ENCODE measurements around the gene PPP1R14C. TPM values are rescaled to one million over a fixed set of nuclear protein-coding genes. Genes with fewer than 3 reads are reported as not detected.

The PPP1R14C gene
- total and polyA plus RNA-seq, 2 experiments from 2014 or later, result 2.1 to 5.2 TPM

GRCh38 chr6:150249261-150249660 lies 106.4 kb downstream of the PPP1R14C start:
- H3K4me1 ChIP-seq (ENCODE audit: insufficient read depth), result peaks cover 9% of the 10 kb centered on the region
- H3K79me2 ChIP-seq, result no peaks in the 10 kb centered on the region
- H3K36me3 ChIP-seq (replicated peaks; ENCODE audit: insufficient read depth, low read depth), result no peaks in the 10 kb centered on the region
- H3K4me3 ChIP-seq, result no peak overlapping the region
- no peak overlapping the region for H2AFZ ChIP-seq
- no peaks in the 10 kb centered on the region for H3K27me3 ChIP-seq
- TF ChIP-seq CTCF (IDR thresholded peaks at IDR 0.05; ENCODE audit: poor library complexity), result no peak
- no peak for TF ChIP-seq EZH2phosphoT487 (IDR thresholded peaks at IDR 0.05; ENCODE audit: low read depth, severe bottlenecking, unreplicated experiment)
- TF ChIP-seq EZH2 (IDR thresholded peaks at IDR 0.05; ENCODE audit: borderline replicate concordance), result no peak
- no peaks in the 10 kb centered on the region for H4K20me1 ChIP-seq (ENCODE audit: insufficient read depth, poor library complexity, severe bottlenecking)
- no peak overlapping the region for H3K4me2 ChIP-seq
- no peak overlapping the region for H3K27ac ChIP-seq
- H3K9me3 ChIP-seq (ENCODE audit: low read depth), result no peaks in the 10 kb centered on the region
- 77% methylated on average over 2 of the region's 2 CpGs for WGBS (ENCODE audit: low lambda C conversion rate, missing lambda C conversion rate)
- no peak for DNase-seq (ENCODE audit: low spot score)
- no peaks in the 10 kb centered on the region for H3K9me2 ChIP-seq (replicated peaks; ENCODE audit: insufficient read depth)

GRCh38 chr6:150250826-150251225 lies 108.0 kb downstream of the PPP1R14C start:
- H4K20me1 ChIP-seq (ENCODE audit: insufficient read depth, poor library complexity, severe bottlenecking), result no peaks in the 10 kb centered on the region
- TF ChIP-seq EZH2phosphoT487 (IDR thresholded peaks at IDR 0.05; ENCODE audit: low read depth, severe bottlenecking, unreplicated experiment), result no peak
- TF ChIP-seq CTCF (IDR thresholded peaks at IDR 0.05; ENCODE audit: poor library complexity), result no peak
- no peak for TF ChIP-seq EZH2 (IDR thresholded peaks at IDR 0.05; ENCODE audit: borderline replicate concordance)
- no peaks in the 10 kb centered on the region for H3K79me2 ChIP-seq
- H3K9me3 ChIP-seq (ENCODE audit: low read depth), result no peaks in the 10 kb centered on the region
- H3K27ac ChIP-seq, result no peak overlapping the region
- no peak overlapping the region for H3K4me2 ChIP-seq
- peak; percentile 18 for DNase-seq (ENCODE audit: low spot score)
- no peak overlapping the region for H2AFZ ChIP-seq
- H3K27me3 ChIP-seq, result no peaks in the 10 kb centered on the region
- no peaks in the 10 kb centered on the region for H3K9me2 ChIP-seq (replicated peaks; ENCODE audit: insufficient read depth)
- H3K36me3 ChIP-seq (replicated peaks; ENCODE audit: insufficient read depth, low read depth), result no peaks in the 10 kb centered on the region
- H3K4me3 ChIP-seq, result no peak overlapping the region
- peaks cover 9% of the 10 kb centered on the region for H3K4me1 ChIP-seq (ENCODE audit: insufficient read depth)
- 60% methylated on average over 4 of the region's 4 CpGs for WGBS (ENCODE audit: low lambda C conversion rate, missing lambda C conversion rate)

GRCh38 chr6:150251566-150252186 lies 108.8 kb downstream of the PPP1R14C start:
- WGBS (ENCODE audit: low lambda C conversion rate, missing lambda C conversion rate), result 83% methylated on average over 6 of the region's 6 CpGs

More at GRCh38 chr6:150251566-150252186, 108.8 kb downstream of the PPP1R14C start:
- H3K9me3 ChIP-seq (ENCODE audit: low read depth), result no peaks in the 10 kb centered on the region
- H3K36me3 ChIP-seq (replicated peaks; ENCODE audit: insufficient read depth, low read depth), result no peaks in the 10 kb centered on the region
- no peak for DNase-seq (ENCODE audit: low spot score)
- no peak overlapping the region for H3K4me2 ChIP-seq
- no peaks in the 10 kb centered on the region for H4K20me1 ChIP-seq (ENCODE audit: insufficient read depth, poor library complexity, severe bottlenecking)
- no peak overlapping the region for H3K27ac ChIP-seq
- no peaks in the 10 kb centered on the region for H3K27me3 ChIP-seq
- no peak overlapping the region for H2AFZ ChIP-seq
- H3K9me2 ChIP-seq (replicated peaks; ENCODE audit: insufficient read depth), result no peaks in the 10 kb centered on the region
- no peaks in the 10 kb centered on the region for H3K79me2 ChIP-seq
- H3K4me1 ChIP-seq (ENCODE audit: insufficient read depth), result peaks cover 9% of the 10 kb centered on the region
- no peak for TF ChIP-seq EZH2 (IDR thresholded peaks at IDR 0.05; ENCODE audit: borderline replicate concordance)
- TF ChIP-seq CTCF (IDR thresholded peaks at IDR 0.05; ENCODE audit: poor library complexity), result no peak
- no peak for TF ChIP-seq EZH2phosphoT487 (IDR thresholded peaks at IDR 0.05; ENCODE audit: low read depth, severe bottlenecking, unreplicated experiment)
- no peak overlapping the region for H3K4me3 ChIP-seq
